HUDEP-2 (cell line): Measurements from ENCODE around the gene RRP9.
A peak's percentile ranks its signal among the peaks of the same experiment; 100 is the strongest.
"Not testable (repeated sequence)": the region's sequence is repeated elsewhere in the genome, so short reads cannot be mapped to it uniquely, and the experiment has no call there.

Experiments
- DNase-seq, 76 experiments: peaks; one replicate each; lab custom pipeline; 2025; ENCODE audit not compliant: unreplicated experiment in 76 of 76; lab: John Stamatoyannopoulos, UW

The RRP9 gene

DNA sequence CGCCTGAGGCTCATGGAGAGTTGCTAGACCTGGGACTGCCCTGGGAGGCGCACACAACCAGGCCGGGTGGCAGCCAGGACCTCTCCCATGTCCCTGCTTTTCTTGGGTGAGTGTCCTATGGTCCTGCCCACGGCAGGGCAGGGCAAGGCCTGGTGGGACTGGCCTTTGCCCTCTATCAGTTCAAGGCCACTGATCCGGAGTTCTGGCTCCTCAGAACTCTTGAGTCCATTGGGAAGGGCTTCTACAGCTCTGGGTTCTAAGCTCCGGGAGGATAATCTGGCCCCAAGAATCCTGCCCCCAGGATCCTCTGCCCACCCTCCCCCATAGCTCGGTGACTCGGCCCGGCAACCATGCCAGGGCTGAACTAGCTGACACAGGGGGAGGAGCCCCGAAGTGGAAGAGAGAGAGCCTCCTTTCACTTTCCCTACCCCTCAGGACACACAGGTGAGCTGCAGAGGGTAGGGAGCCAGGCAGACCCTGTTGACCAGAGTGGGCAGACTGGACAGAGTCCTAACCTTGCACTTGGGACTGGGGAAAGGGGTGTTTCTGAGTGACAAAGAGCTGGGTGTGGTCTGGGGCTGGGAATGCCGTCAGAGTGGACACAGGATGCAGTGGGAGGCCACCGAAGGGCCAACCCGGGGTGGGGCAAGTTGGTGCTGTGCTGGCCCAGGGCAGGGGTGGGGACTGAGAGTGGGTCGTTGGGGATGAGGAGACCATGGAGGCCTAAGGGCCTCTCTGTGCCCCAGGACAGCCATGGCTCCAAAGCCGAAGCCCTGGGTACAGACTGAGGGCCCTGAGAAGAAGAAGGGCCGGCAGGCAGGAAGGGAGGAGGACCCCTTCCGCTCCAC lies 1.1 kb upstream of the RRP9 start:
- peak in 25 of 76 experiments; percentile 4 to 47 (median 22) for DNase-seq

- DNase-seq, result no peak
Measured at GRCh38 chr3:51941463-51941797, 274 bp downstream of the RRP9 start.

DNA sequence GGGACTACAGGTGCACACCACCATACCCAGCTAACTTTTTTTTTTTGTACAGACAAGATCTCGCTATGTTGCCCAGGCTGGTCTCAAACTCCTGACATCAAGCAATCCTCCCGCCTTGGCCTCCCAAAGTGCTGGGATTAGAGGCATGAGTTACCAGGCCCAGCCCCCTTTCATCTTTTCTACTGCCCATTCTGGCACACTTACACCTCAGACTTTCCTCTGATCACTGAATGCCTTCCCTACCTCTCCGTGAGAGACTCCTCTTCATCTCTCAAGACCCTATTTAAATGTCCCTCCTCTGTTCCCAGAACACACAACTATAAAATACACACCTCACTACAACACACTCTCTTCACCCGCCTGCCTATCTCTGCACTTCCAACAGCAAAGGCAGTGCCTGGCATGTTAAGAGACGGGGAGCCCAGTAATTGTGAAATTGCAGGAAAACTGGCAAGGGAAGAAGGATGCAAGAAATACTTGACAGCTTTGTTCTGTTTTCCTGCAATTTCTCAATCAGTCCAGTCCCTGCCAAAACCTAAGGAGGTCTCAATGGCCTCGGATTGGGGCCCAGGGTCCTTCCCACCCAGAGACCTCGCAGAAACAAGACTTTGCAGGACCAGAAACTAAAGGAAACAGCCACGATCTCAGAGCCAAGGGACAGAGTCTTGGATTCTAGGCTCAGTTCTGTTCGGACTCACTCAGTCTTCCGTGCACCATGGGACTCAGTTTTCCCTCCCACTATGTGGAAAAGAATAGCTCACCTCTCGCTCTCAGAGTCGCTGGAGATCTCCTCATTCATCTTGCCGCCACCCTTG lies 849 bp downstream of the RRP9 start:
- no peak for DNase-seq

DNA sequence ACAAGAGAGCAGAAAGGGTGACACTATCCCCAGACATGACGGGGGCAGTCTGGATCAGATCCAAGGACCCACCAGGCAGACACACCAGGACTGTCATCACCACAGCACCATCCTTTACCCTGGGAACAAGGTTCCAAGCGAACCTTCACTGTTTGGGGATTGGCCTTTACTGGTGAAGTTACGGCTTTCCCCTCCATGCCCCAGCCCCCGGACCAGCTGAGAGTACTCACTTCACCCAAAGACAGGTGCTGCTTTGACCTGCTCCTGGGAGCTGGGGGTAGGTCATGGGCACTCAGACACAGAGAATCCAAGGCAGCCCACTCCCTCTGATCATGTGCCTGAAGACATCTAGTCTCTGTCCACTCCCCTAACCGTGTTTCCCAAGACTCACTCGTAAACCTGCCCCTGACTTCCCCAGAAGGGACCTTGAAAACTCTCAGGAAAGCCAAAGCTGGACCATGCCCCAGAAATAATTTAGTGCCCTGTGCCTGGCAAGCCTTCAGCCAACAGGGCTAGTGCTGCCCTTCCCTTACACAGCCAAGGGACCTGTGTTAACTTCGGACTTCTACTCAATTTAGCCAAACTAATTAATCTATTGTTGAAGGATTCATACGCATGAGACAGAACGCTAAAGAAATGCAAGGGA lies 2.8 kb downstream of the RRP9 start:
- DNase-seq, result no peak

DNA sequence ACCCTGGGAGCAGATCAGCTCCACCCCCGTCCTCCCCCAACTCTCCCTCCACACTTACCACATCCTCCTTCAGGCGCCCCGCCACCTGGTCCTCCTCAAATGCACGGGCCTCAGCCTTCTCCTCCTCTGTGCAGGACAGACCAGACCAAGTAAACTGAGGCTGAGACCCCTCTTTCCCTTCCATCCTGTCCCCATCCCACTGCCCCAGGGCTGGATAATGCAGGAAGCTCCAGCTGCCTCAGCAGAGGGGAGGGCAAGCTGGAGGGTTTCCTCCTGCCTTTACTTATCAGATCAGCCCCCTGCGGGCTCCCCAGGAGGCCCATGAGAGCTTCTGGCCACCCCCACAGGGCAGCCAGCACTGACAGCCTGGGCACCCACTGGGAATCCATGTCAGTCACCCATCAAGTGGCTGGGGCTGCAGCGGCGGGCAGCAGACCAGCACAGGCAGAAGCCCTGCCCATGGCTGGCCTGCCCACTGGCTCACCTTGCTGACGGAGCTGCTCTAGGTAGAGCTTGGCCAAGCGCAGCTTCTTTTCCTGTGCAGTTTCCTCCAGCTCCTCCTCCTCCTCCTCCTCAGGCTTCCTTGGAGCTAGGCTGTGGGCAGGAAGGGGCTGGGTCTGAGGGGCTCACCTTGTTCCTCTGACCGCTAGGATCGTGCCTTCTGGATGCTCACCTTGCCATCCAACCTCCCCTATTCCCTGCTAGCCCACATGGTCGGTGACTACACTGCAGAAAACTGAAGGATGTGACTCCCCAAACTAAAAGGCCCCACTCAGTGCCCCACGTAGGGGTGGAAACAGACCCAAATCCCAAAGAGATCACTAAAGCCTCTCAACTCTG lies 3.9 kb downstream of the RRP9 start:
- no peak for DNase-seq

DNA sequence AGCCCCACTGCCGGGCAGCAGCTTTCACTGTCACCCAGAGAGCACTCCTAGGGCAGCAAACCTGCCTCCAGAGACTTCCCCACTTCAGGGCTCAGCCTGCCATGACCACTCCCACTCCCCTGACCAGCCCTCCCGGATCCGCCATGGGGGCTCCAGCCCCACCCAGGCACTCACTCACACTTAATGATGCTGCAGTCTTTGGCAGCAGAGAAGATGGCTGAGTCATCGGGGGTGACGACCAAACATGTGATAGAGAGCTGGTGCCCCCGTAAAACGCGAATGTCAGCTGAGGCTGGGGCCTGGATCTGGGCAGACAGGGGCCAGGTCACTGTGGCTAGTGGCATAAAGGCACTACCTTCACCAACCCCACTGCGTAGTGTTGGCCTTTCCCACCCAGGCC lies 4.7 kb downstream of the RRP9 start:
- no peak for DNase-seq

DNA sequence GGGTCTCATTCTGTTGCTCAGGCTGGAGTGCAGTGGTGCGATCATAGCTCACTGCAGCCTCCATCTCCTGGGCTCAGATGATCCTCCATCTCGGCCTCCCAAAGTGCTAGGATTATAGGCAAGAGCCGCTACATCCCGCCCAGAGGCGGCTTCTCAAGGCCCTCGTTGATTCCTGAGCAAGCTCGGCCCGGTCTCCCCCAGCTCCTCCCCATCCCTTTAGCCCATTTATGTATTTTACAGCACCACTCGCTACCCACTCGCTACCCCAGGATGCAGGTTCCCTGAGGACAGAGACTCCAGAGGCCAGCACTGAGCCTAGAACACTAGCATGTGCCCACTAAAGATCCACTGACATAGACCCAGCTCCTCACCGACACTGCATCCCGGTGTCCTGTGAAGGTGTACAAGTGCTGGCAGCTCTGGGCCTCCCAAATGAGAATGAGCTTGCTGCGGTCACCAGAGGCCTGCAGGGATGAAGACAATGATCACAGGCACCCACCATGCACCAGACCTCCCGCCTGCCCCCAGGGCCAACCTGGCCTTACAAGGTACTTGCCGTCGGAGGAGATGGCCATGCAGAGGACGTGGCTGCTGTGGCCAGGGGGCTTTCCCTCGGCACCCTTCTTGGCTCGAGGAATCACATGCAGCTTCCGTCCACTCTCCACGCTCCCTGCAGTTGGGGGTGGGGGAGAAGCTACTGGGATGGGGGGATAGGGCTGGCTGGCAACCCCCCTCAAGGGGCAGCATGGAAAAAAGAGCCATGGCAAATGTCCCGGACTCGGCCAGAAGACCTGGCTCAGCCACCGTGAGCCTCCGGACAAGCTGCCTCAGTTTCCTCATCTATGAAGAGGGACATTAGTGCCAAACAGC lies 5.6 kb downstream of the RRP9 start:
- DNase-seq, result no peak

- no peak for DNase-seq
Measured at GRCh38 chr3:51934991-51935885, 6.5 kb downstream of the RRP9 start.

DNA sequence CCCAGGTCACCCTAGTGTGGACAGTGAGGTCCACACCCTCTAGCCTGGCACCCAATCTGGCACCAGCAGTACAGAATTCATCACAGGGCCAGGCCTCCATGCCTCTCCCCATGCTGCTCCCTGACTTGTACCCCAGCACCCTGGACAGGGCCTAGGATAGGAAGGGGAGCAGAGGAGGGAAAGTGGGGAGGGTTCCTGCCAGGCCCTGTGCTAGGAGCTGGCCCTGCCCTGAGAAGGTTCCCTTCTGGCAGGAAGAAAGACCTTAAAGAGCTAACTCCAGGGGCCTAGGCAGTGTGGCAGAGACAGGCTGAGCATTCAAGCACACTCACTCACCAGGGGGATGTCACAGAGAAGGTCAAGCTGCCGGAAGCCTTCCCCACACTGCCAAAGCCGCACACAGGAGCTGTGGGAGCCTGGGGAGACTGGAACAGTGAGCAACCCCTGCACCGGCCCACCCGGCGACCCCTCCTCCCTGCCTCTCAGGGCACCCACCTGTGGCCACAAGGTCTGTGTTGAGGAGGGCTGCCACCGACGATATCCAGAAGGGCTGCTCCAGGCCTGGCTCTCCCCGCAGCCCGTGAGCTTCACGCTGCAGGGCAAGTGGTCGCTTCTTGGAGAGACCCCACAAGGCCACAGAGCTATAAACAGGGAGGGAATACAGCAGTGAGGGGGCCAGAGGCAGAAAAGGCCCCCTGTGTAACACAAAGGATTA lies 7.4 kb downstream of the RRP9 start:
- DNase-seq, result no peak

DNA sequence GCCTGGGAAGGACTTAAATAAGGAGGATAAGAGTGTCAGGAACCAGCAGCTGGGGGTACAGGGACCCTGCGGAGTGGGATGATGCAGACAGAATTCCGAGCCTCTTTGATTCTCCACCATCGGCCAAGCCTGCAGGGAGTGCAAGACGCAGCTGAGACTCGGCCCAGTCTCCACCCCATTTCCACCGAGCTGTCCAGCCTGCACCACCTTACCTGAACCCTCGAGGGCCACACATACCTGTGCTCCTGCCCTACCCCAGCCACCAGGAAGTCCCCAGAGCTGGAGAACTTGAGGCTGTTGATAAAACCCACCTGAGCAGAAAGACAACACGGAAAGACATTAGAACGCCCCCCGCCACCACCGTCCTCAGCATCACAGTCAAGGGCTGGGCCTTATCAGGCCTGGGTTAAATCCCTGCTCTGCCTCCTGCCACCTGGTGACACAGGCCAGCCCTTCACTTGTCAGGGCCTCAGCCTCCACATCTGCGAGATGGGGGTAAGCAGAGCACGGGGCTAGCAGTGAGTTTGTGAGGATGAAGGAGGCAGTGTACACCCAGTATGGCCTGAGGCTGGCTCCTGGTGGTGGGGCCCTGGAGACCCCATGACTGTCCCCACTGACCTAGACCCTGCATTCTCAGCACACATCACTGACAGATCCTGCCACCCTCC lies 8.1 kb downstream of the RRP9 start:
- DNase-seq, result no peak

GRCh38 chr3:51932471-51933370 lies 9.0 kb downstream of the RRP9 start:
- no peak for DNase-seq

- DNase-seq, result no peak
Measured at GRCh38 chr3:51931756-51932155, 9.9 kb downstream of the RRP9 start.

DNA sequence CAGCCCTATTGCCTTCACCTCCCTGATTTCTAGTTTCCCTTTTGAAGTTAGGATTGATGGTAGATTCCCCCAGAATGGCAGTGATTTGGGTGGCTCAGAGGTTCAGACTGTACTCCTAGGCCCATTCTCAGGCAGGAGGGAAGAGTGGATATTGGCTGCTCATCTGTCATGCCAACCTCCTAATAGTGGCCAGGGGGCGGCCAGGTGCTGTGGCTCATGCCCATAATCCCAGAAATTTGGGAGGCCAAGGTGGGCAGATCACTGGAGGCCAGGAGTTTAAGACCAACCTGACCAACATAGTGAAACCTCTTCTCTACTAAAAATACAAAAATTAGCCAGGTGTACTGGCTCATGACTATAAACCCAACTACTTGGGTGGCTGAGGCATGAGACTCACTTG lies 11.3 kb downstream of the RRP9 start:
- DNase-seq, result no peak

DNA sequence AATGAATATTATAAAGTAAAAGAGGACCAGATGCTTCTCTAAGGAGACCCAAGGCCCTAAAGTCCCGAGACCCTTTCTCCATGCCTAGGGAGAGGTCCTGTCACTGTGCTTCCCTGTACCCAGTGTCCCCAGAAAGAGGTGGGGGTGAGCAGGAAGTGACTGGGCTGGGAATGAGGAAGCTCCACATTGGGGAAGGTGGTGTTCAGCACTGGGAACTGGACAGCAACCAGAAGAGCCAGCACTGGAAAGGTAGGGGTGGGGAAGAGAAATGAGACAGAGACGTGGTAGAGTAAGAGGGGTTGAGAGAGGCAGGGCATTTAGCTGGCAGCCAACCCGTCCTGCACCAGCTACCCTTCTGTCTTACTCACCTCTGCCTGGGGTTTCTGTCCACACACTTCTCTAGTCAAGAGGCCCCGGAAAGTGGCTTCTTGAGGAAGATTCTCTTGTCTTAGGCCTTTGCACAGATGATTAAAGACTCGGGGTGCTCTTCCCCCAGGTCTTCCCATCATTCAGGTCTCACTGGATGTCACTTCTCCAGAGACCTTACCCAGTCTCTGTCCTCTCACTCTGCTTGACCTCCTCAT lies 12.2 kb downstream of the RRP9 start:
- no peak for DNase-seq

GRCh38 chr3:51928981-51929380 lies 12.7 kb downstream of the RRP9 start:
- not testable (repeated sequence) for DNase-seq

DNA sequence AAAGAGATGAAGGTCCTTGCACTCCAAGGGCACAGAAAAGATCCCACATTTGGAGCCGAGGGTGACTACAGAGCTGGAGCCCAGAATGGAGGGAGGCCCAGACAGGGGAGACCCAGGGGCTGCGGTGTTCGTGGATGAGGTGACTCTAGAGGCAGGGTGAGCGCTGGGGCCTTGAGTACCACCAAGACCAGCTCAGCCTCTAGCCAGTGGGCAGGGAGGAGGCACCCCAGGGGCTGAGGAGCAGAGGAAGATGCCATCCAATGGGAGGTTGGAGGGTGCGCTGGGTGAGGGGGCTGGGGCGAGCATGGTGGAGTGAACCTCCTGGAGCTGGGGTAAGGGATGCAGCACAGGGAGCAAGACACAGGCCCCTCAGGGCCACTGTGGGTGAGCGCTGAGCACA lies 13.3 kb downstream of the RRP9 start:
- no peak for DNase-seq
